BLaER1 (cell line): Measurements from ENCODE around the gene SYNRG.

Experiments
- H3K27ac ChIP-seq: shearing (Covaris generic); formaldehyde crosslinking; 2 replicates; pipeline ENCODE4 v1.8.1; 2022
- H3K27me3 ChIP-seq: shearing (Covaris generic); formaldehyde crosslinking; 2 replicates; pipeline ENCODE4 v1.8.1; 2022
- H3K36me3 ChIP-seq: shearing (Covaris generic); formaldehyde crosslinking; 2 replicates; pipeline ENCODE4 v1.8.1; 2022
- H3K4me1 ChIP-seq: shearing (Covaris generic); formaldehyde crosslinking; 2 replicates; pipeline ENCODE4 v1.8.1; 2022
- H3K4me2 ChIP-seq: shearing (Covaris generic); formaldehyde crosslinking; 2 replicates; pipeline ENCODE4 v1.8.1; 2022
- H3K4me3 ChIP-seq: shearing (Covaris generic); formaldehyde crosslinking; 2 replicates; pipeline ENCODE4 v1.8.1; 2022
- H3K9ac ChIP-seq: shearing (Covaris generic); formaldehyde crosslinking; 2 replicates; pipeline ENCODE4 v1.8.1; 2022
- H3K9me3 ChIP-seq: shearing (Covaris generic); formaldehyde crosslinking; 2 replicates; pipeline ENCODE4 v1.8.1; 2022
- H4K20me1 ChIP-seq: shearing (Covaris generic); formaldehyde crosslinking; 2 replicates; pipeline ENCODE4 v1.8.1; 2022
- Cebpa-rat ChIP-seq: shearing (Covaris generic); IDR thresholded peaks from 2 replicates; pipeline ENCODE4 v1.8.1; 2022

The SYNRG gene

GRCh38 chr17:37507111-37507510, 102.1 kb downstream of the SYNRG start:
- H3K36me3 ChIP-seq: peaks cover 53% of the 10 kb centered on the region
- no peaks in the 10 kb centered on the region for H3K9me3 ChIP-seq
- no peak for TF ChIP-seq Cebpa-rat
- H3K27me3 ChIP-seq: no peaks in the 10 kb centered on the region
- no peak overlapping the region for H3K9ac ChIP-seq
- H3K4me2 ChIP-seq: no peak overlapping the region
- H3K27ac ChIP-seq: no peak overlapping the region
- peaks cover 13% of the 10 kb centered on the region for H3K4me1 ChIP-seq
- no peak overlapping the region for H3K4me3 ChIP-seq
- H4K20me1 ChIP-seq: peaks cover 89% of the 10 kb centered on the region

GRCh38 chr17:37506678-37507077, 102.5 kb downstream of the SYNRG start:
- no peak for TF ChIP-seq Cebpa-rat
- Histone ChIP-seq H3K4me3 (no peak overlapping the region), H3K27me3 (no peaks in the 10 kb centered on the region), H3K27ac (no peak overlapping the region), H3K4me1 (peaks cover 13% of the 10 kb centered on the region), H4K20me1 (peaks cover 91% of the 10 kb centered on the region), H3K9ac (no peak overlapping the region), H3K36me3 (peaks cover 55% of the 10 kb centered on the region), H3K9me3 (no peaks in the 10 kb centered on the region), H3K4me2 (no peak overlapping the region)

GRCh38 chr17:37505333-37505732, 103.9 kb downstream of the SYNRG start:
- Histone ChIP-seq H3K27me3 (no peaks in the 10 kb centered on the region), H4K20me1 (peaks cover 88% of the 10 kb centered on the region), H3K9ac (no peak overlapping the region), H3K4me3 (no peak overlapping the region), H3K4me1 (peaks cover 5% of the 10 kb centered on the region), H3K9me3 (no peaks in the 10 kb centered on the region), H3K36me3 (peaks cover 51% of the 10 kb centered on the region; the same call in 1 of the 2 replicates), H3K4me2 (no peak overlapping the region), H3K27ac (no peak overlapping the region)
- TF ChIP-seq Cebpa-rat: no peak

DNA sequence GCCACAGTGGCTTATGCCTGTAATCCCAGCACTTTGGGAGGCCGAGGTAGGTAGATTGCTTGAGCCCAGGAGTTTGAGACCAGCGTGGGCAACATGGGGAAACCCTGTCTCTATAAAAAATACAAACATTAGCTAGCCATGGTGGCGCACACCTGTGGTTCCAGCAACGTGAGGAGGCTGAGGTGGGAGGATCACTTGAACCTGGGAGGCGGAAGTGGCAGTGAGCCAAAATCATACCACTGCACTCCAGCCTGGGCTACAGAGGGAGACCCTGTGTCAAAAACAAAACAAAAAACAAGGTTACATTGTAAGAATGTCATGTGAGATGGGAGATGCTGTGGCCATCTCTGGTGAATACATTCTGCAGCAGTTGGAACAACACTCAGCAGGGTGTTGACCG, 106.1 kb downstream of the SYNRG start:
- H3K27me3 ChIP-seq: no peaks in the 10 kb centered on the region
- H3K4me2 ChIP-seq: no peak overlapping the region
- H3K4me3 ChIP-seq: no peak overlapping the region
- H3K36me3 ChIP-seq: peaks cover 56% of the 10 kb centered on the region
- no peaks in the 10 kb centered on the region for H3K9me3 ChIP-seq
- no peak overlapping the region for H3K9ac ChIP-seq
- H4K20me1 ChIP-seq: peaks cover 92% of the 10 kb centered on the region
- no peak for TF ChIP-seq Cebpa-rat
- no peak overlapping the region for H3K27ac ChIP-seq
- H3K4me1 ChIP-seq: no peaks in the 10 kb centered on the region

- Histone ChIP-seq H3K4me2 (no peak overlapping the region), H3K36me3 (peaks cover 47% of the 10 kb centered on the region), H3K27ac (no peak overlapping the region), H3K27me3 (no peaks in the 10 kb centered on the region), H3K4me3 (no peak overlapping the region), H3K9ac (no peak overlapping the region), H3K4me1 (no peaks in the 10 kb centered on the region), H3K9me3 (no peaks in the 10 kb centered on the region), H4K20me1 (peaks cover 92% of the 10 kb centered on the region)
- TF ChIP-seq Cebpa-rat: no peak
These were observed 106.9 kb downstream of the SYNRG start for GRCh38 chr17:37502009-37502936.

- Histone ChIP-seq H3K27ac (no peak overlapping the region), H3K9ac (no peak overlapping the region), H3K9me3 (no peaks in the 10 kb centered on the region), H3K4me2 (no peak overlapping the region), H3K27me3 (no peaks in the 10 kb centered on the region), H3K36me3 (peaks cover 38% of the 10 kb centered on the region), H3K4me3 (no peak overlapping the region), H4K20me1 (peaks cover 92% of the 10 kb centered on the region), H3K4me1 (no peaks in the 10 kb centered on the region)
- TF ChIP-seq Cebpa-rat: no peak
These were observed 108.8 kb downstream of the SYNRG start for GRCh38 chr17:37500378-37500777.

- Histone ChIP-seq H3K4me3 (no peak overlapping the region), H3K27ac (no peak overlapping the region), H4K20me1 (peaks cover 95% of the 10 kb centered on the region), H3K9me3 (no peaks in the 10 kb centered on the region), H3K4me2 (no peak overlapping the region), H3K36me3 (peaks cover 12% of the 10 kb centered on the region), H3K4me1 (peaks cover 50% of the 10 kb centered on the region), H3K9ac (no peak overlapping the region), H3K27me3 (no peaks in the 10 kb centered on the region)
- TF ChIP-seq Cebpa-rat: no peak
These were observed 114.2 kb downstream of the SYNRG start for GRCh38 chr17:37494971-37495370.

GRCh38 chr17:37494401-37494831, 114.8 kb downstream of the SYNRG start:
- H3K4me1 ChIP-seq: peaks cover 50% of the 10 kb centered on the region
- H3K4me3 ChIP-seq: no peak overlapping the region
- TF ChIP-seq Cebpa-rat: peak; percentile 76
- no peaks in the 10 kb centered on the region for H3K9me3 ChIP-seq
- H4K20me1 ChIP-seq: peaks cover 90% of the 10 kb centered on the region
- H3K4me2 ChIP-seq: no peak overlapping the region
- H3K9ac ChIP-seq: no peak overlapping the region
- no peak overlapping the region for H3K27ac ChIP-seq
- peaks cover 6% of the 10 kb centered on the region; the same call in 1 of the 2 replicates for H3K36me3 ChIP-seq
- H3K27me3 ChIP-seq: no peaks in the 10 kb centered on the region

GRCh38 chr17:37493249-37494027, 115.8 kb downstream of the SYNRG start:
- no peak for TF ChIP-seq Cebpa-rat
- Histone ChIP-seq H3K9me3 (no peaks in the 10 kb centered on the region), H3K27ac (no peak overlapping the region), H3K4me3 (no peak overlapping the region), H3K9ac (no peak overlapping the region), H4K20me1 (peaks cover 81% of the 10 kb centered on the region), H3K4me1 (peaks cover 58% of the 10 kb centered on the region), H3K4me2 (peak overlapping the region; percentile 96; the same call in 1 of the 2 replicates), H3K27me3 (peaks cover 8% of the 10 kb centered on the region; the same call in 1 of the 2 replicates), H3K36me3 (no peaks in the 10 kb centered on the region)

DNA sequence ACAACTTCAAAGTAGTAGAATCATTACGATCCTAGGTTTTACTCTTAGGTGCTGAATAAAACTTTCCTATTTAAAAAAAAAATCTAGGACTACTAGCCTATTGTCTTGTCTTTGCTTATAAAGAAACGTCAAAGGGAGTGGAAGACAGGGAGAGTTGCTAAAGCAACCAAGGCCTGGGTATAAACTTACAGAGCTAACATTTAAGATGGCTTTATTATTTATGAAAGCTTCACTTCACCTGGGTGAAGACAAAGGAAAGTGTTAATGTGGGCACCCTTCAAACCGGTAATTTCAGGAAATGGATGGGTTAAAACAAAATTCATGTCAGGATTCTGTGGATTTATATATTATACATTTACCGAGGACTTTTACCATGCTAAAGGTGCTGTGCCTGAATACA, 117.1 kb downstream of the SYNRG start:
- H3K9ac ChIP-seq: peak overlapping the region; percentile 78
- peaks cover 8% of the 10 kb centered on the region; the same call in 1 of the 2 replicates for H3K27me3 ChIP-seq
- H3K4me3 ChIP-seq: no peak overlapping the region
- H3K27ac ChIP-seq: no peak overlapping the region; the same call in 1 of the 2 replicates
- peak overlapping the region; percentile 96 for H3K4me2 ChIP-seq
- no peaks in the 10 kb centered on the region for H3K36me3 ChIP-seq
- no peak for TF ChIP-seq Cebpa-rat
- H4K20me1 ChIP-seq: peaks cover 70% of the 10 kb centered on the region
- H3K4me1 ChIP-seq: peaks cover 64% of the 10 kb centered on the region
- no peaks in the 10 kb centered on the region for H3K9me3 ChIP-seq
